CD8-positive, alpha-beta memory T cell (primary cell): Measurements from ENCODE around the gene GRK3. TPM values are rescaled to one million over a fixed set of nuclear protein-coding genes. Genes with fewer than 3 reads are reported as not detected.
"Not testable (repeated sequence)": the region's sequence is repeated elsewhere in the genome, so short reads cannot be mapped to it uniquely, and the experiment has no call there.

ENCODE experiments used
- CTCF ChIA-PET: fragments of 350-600 bp; sonication (Branson Sonifier 250); formaldehyde crosslinking; loops from one replicate; lab custom pipeline; 2021; ENCODE audit warnings: antibody characterized with exemption; lab: Charles Lee
- POLR2A ChIA-PET: fragments of 350-600 bp; sonication (Branson Sonifier 250); formaldehyde crosslinking; loops from one replicate; lab custom pipeline; 2021; ENCODE audit warnings: antibody characterized with exemption; lab: Charles Lee
- DNase-seq, 5 donors: peaks; one replicate each; pipeline versions ENCODE4 v3.0.0 to v3.0.0-alpha.2; 2020 to 2022; ENCODE audit warnings: mixed read lengths in 1 of 5
- H3K27ac ChIP-seq: one replicate; pipeline ENCODE4 v1.7.0; 2013; ENCODE audit warnings: low read depth, mild to moderate bottlenecking, low read length, moderate library complexity
- H3K27me3 ChIP-seq: 2 replicates; pipeline ENCODE4 v1.7.0; 2013; ENCODE audit warnings: low read length, mild to moderate bottlenecking; ENCODE audit not compliant: insufficient read depth, poor library complexity, severe bottlenecking
- H3K36me3 ChIP-seq: 2 replicates; pipeline ENCODE4 v1.7.0; 2013; ENCODE audit warnings: mild to moderate bottlenecking, low read length, moderate library complexity; ENCODE audit not compliant: insufficient read depth
- H3K4me1 ChIP-seq: 2 replicates; pipeline ENCODE4 v1.7.0; 2013; ENCODE audit warnings: mild to moderate bottlenecking, low read length, moderate library complexity; ENCODE audit not compliant: insufficient read depth
- H3K4me3 ChIP-seq: 2 replicates; pipeline ENCODE4 v1.7.0; 2013; ENCODE audit warnings: mild to moderate bottlenecking, low read length
- H3K9me3 ChIP-seq: 2 replicates; pipeline ENCODE4 v1.7.0; 2013; ENCODE audit warnings: mild to moderate bottlenecking, low read length
- H3K27ac Mint-ChIP-seq, 8 donors: one replicate each; pipeline ENCODE4 v1.8.0; 2020 to 2021; ENCODE audit warnings: mixed read lengths in 8 of 8, mild to moderate bottlenecking in 6 of 8, inconsistent platforms in 3 of 8, moderate library complexity in 3 of 8
- H3K27me3 Mint-ChIP-seq, 2 donors: one replicate each; pipeline ENCODE4 v1.8.0; 2020 to 2021; ENCODE audit warnings: mixed read lengths in 2 of 2, mild to moderate bottlenecking in 1 of 2, moderate library complexity in 1 of 2
- H3K36me3 Mint-ChIP-seq, 3 donors: one replicate each; pipeline ENCODE4 v1.8.0; 2020 to 2021; ENCODE audit warnings: mixed read lengths in 3 of 3, inconsistent platforms in 1 of 3, mild to moderate bottlenecking in 1 of 3
- H3K4me1 Mint-ChIP-seq, 3 donors: one replicate each; pipeline ENCODE4 v1.8.0; 2020 to 2021; ENCODE audit warnings: mixed read lengths in 3 of 3, inconsistent platforms in 1 of 3, mild to moderate bottlenecking in 1 of 3
- H3K4me3 Mint-ChIP-seq, 7 donors: one replicate each; pipeline ENCODE4 v1.8.0; 2020 to 2021; ENCODE audit warnings: mixed read lengths in 7 of 7, mild to moderate bottlenecking in 6 of 7, moderate library complexity in 4 of 7, inconsistent platforms in 2 of 7
- H3K9me3 Mint-ChIP-seq, 5 donors: one replicate each; pipeline ENCODE4 v1.8.0; 2020 to 2022; ENCODE audit warnings: mixed read lengths in 5 of 5, mild to moderate bottlenecking in 3 of 5, moderate library complexity in 2 of 5, inconsistent platforms in 1 of 5
- polyA plus RNA-seq: library from polyadenylated mRNA; unstranded; fragments of 300-500 nt; fragmentation: Illumina TruSeq; gene quantifications from one replicate; pipeline ENCODE4 v1.2.3, GENCODE V29; 2021
- total RNA-seq, 2 experiments: library from RNA; stranded (reverse); gene quantifications; one replicate each; pipeline ENCODE4 v1.2.3, GENCODE V29; 2021

GRK3 gene
- total and polyA plus RNA-seq, 3 experiments from 2014 or later = 0.26 to 9.4 (median 8.3) TPM

- no peaks in the 10 kb centered on the region for H3K4me1 Mint-ChIP-seq
- POLR2A ChIA-PET = no interaction called here
- CTCF ChIA-PET = no interaction called here
Observed at GRCh38 chr22:25542720-25543402, 21.6 kb upstream of the GRK3 start.

DNA sequence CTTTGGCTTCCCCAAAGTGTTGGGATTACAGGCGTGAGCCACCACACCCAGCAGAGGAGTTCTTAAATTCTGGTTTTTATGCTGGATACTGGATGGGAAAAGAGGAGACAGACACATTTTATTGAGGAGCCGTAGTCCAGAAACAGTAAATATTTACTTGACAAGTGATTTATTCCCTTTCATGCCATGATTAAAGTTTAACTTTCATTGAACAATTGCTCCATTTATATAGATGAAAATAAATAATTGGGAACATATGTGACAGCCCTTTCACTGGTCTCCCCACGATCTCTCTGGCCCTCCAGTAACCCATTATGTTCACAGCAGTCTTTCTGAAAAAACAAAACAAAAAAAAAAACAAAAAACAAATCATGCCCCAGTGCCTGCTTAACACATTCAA is 19.3 kb upstream of the GRK3 start:
- Mint-ChIP-seq H3K27ac (no peak overlapping the region), H3K9me3 (peaks cover 0 to 2% (median 0%) of the 10 kb centered on the region in 5 donors), H3K4me3 (no peak overlapping the region), H3K36me3 (peaks cover 0 to 33% (median 1%) of the 10 kb centered on the region in 3 donors), H3K27me3 (peaks cover 0 to 8% of the 10 kb centered on the region in 2 donors), H3K4me1 (no peaks in the 10 kb centered on the region)
- no peaks in the 10 kb centered on the region for H3K27me3 ChIP-seq
- H3K36me3 ChIP-seq = no peaks in the 10 kb centered on the region
- CTCF ChIA-PET = no interaction called here
- H3K4me3 ChIP-seq = no peak overlapping the region
- no peaks in the 10 kb centered on the region for H3K9me3 ChIP-seq
- H3K4me1 ChIP-seq = no peaks in the 10 kb centered on the region
- DNase-seq = no peak
- no peak overlapping the region for H3K27ac ChIP-seq
- POLR2A ChIA-PET = no interaction called here

More at GRCh38 chr22:25542720-25543402, 21.6 kb upstream of the GRK3 start:
- H3K36me3 ChIP-seq = no peaks in the 10 kb centered on the region
- no peak overlapping the region for H3K4me3 Mint-ChIP-seq
- no peak overlapping the region for H3K27ac Mint-ChIP-seq
- H3K4me1 ChIP-seq = no peaks in the 10 kb centered on the region
- H3K9me3 Mint-ChIP-seq = peaks cover 0 to 2% (median 0%) of the 10 kb centered on the region in 5 donors
- no peaks in the 10 kb centered on the region for H3K27me3 ChIP-seq
- peaks cover 0 to 33% (median 1%) of the 10 kb centered on the region in 3 donors for H3K36me3 Mint-ChIP-seq
- no peak for DNase-seq
- no peak overlapping the region for H3K27ac ChIP-seq
- H3K9me3 ChIP-seq = no peaks in the 10 kb centered on the region
- H3K4me3 ChIP-seq = no peak overlapping the region
- peaks cover 0 to 8% of the 10 kb centered on the region in 2 donors for H3K27me3 Mint-ChIP-seq

GRCh38 chr22:25545672-25546071 is 18.8 kb upstream of the GRK3 start:
- peaks cover 0 to 2% (median 0%) of the 10 kb centered on the region in 5 donors for H3K9me3 Mint-ChIP-seq
- no peak overlapping the region for H3K4me3 ChIP-seq
- POLR2A ChIA-PET = no interaction called here
- H3K4me3 Mint-ChIP-seq = no peak overlapping the region
- CTCF ChIA-PET = no interaction called here
- H3K27ac Mint-ChIP-seq = no peak overlapping the region
- no peaks in the 10 kb centered on the region for H3K9me3 ChIP-seq
- H3K36me3 Mint-ChIP-seq = peaks cover 0 to 33% (median 1%) of the 10 kb centered on the region in 3 donors
- H3K27me3 ChIP-seq = no peaks in the 10 kb centered on the region
- no peaks in the 10 kb centered on the region for H3K36me3 ChIP-seq
- no peaks in the 10 kb centered on the region for H3K4me1 Mint-ChIP-seq
- H3K27ac ChIP-seq = no peak overlapping the region
- H3K27me3 Mint-ChIP-seq = peaks cover 0 to 8% of the 10 kb centered on the region in 2 donors
- no peak for DNase-seq
- no peaks in the 10 kb centered on the region for H3K4me1 ChIP-seq

GRCh38 chr22:25546242-25546641 is 18.2 kb upstream of the GRK3 start:
- Mint-ChIP-seq H3K27ac (no peak overlapping the region), H3K4me1 (no peaks in the 10 kb centered on the region), H3K4me3 (no peak overlapping the region), H3K9me3 (peaks cover 0 to 2% (median 0%) of the 10 kb centered on the region in 5 donors), H3K36me3 (peaks cover 0 to 27% (median 1%) of the 10 kb centered on the region in 3 donors), H3K27me3 (peaks cover 0 to 8% of the 10 kb centered on the region in 2 donors)
- Histone ChIP-seq H3K27me3 (no peaks in the 10 kb centered on the region), H3K36me3 (no peaks in the 10 kb centered on the region), H3K27ac (no peak overlapping the region), H3K4me3 (no peak overlapping the region), H3K4me1 (no peaks in the 10 kb centered on the region), H3K9me3 (no peaks in the 10 kb centered on the region)
- CTCF ChIA-PET = interaction anchor here (0.6 kb wide), 1 partner anchor 45 kb away, joined by 3 read pairs; no protein-coding TSS in a partner anchor
- POLR2A ChIA-PET = no interaction called here
- DNase-seq = no peak

- Histone ChIP-seq H3K4me3 (no peak overlapping the region), H3K36me3 (no peaks in the 10 kb centered on the region), H3K9me3 (no peaks in the 10 kb centered on the region), H3K27me3 (no peaks in the 10 kb centered on the region), H3K27ac (no peak overlapping the region), H3K4me1 (no peaks in the 10 kb centered on the region)
- Mint-ChIP-seq H3K4me1 (no peaks in the 10 kb centered on the region), H3K27me3 (peaks cover under 1 to 8% of the 10 kb centered on the region in 2 donors), H3K36me3 (peaks cover 0 to 24% (median 1%) of the 10 kb centered on the region in 3 donors), H3K4me3 (no peak overlapping the region), H3K9me3 (peaks cover 0 to 2% (median 0%) of the 10 kb centered on the region in 5 donors), H3K27ac (no peak overlapping the region)
- CTCF ChIA-PET = interaction anchor here (0.6 kb wide), 1 partner anchor 46 kb away, joined by 3 read pairs; no protein-coding TSS in a partner anchor
- DNase-seq = no peak
- POLR2A ChIA-PET = no interaction called here
Observed at GRCh38 chr22:25546751-25547150, 17.7 kb upstream of the GRK3 start.

DNA sequence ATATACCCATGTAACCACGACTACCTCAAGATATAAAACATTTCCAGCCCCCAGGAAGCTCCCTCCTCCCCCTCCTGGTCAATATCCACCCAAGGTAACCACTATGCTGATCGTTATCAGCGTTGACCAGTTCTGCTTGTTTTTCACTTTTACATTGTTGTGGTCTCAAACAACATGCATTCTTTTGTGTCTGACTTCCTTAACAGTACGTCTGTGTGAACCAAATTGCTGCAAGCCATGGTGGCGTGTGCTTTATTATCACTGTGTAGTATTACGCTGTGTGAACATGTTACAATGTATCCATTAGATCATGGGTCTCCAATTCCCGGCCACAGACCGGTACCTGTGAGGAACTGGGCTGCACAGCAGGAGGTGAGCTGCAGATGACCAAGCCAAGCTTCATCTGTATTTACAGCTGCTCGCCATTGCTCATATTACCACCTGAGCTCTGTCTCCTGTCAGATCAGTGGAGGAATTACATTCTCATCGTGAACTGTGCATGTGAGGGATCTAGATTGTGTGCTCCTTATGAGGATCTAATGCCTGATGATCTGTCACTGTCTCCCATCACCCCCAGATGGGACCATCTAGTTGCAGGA is 15.5 kb upstream of the GRK3 start:
- Mint-ChIP-seq H3K27me3 (peaks cover 5 to 9% of the 10 kb centered on the region in 2 donors), H3K27ac (no peak overlapping the region), H3K4me3 (no peak overlapping the region), H3K36me3 (peaks cover 0 to 11% (median 1%) of the 10 kb centered on the region in 3 donors), H3K4me1 (no peaks in the 10 kb centered on the region), H3K9me3 (peaks cover 0 to 2% (median 0%) of the 10 kb centered on the region in 5 donors)
- no peak for DNase-seq
- no peaks in the 10 kb centered on the region for H3K27me3 ChIP-seq
- no peaks in the 10 kb centered on the region for H3K36me3 ChIP-seq
- ChIA-PET CTCF (no interaction called here), POLR2A (no interaction called here)
- H3K9me3 ChIP-seq = no peaks in the 10 kb centered on the region
- no peak overlapping the region for H3K4me3 ChIP-seq
- no peaks in the 10 kb centered on the region for H3K4me1 ChIP-seq
- H3K27ac ChIP-seq = no peak overlapping the region

- H3K4me3 ChIP-seq = no peak overlapping the region
- no peaks in the 10 kb centered on the region for H3K27me3 ChIP-seq
- no peak for DNase-seq
- ChIA-PET POLR2A (no interaction called here), CTCF (no interaction called here)
- peaks cover 0 to 1% (median 0%) of the 10 kb centered on the region in 3 donors for H3K36me3 Mint-ChIP-seq
- no peaks in the 10 kb centered on the region for H3K4me1 Mint-ChIP-seq
- no peaks in the 10 kb centered on the region for H3K4me1 ChIP-seq
- no peak overlapping the region for H3K27ac Mint-ChIP-seq
- H3K4me3 Mint-ChIP-seq = no peak overlapping the region
- peaks cover 0 to 2% (median 0%) of the 10 kb centered on the region in 5 donors for H3K9me3 Mint-ChIP-seq
- H3K27ac ChIP-seq = no peak overlapping the region
- peaks cover 5% of the 10 kb centered on the region in 2 donors for H3K27me3 Mint-ChIP-seq
- no peaks in the 10 kb centered on the region for H3K36me3 ChIP-seq
- H3K9me3 ChIP-seq = no peaks in the 10 kb centered on the region
Observed at GRCh38 chr22:25551396-25551795, 13.1 kb upstream of the GRK3 start.

GRCh38 chr22:25552405-25552804 is 12.1 kb upstream of the GRK3 start:
- H3K4me3 ChIP-seq, DNase-seq, H3K27ac Mint-ChIP-seq, H3K9me3 Mint-ChIP-seq, H3K9me3 ChIP-seq, H3K4me1 Mint-ChIP-seq, H3K36me3 Mint-ChIP-seq, POLR2A ChIA-PET, CTCF ChIA-PET, H3K4me3 Mint-ChIP-seq, H3K4me1 ChIP-seq, H3K27me3 ChIP-seq, H3K27ac ChIP-seq, H3K27me3 Mint-ChIP-seq, H3K36me3 ChIP-seq: not testable (repeated sequence)
